ENCODE results near the gene MCM8. TPM values are rescaled to one million over a fixed set of nuclear protein-coding genes. Genes with fewer than 3 reads are reported as not detected.

MCM8 gene
- total and polyA plus RNA-seq, 2 experiments from 2014 or later, result 10.6 to 30.4 TPM

GRCh38 chr20:5969348-5969935 lies 19.0 kb downstream of the MCM8 start:
- ATAC-seq, result peak; percentile 98

More at GRCh38 chr20:5969348-5969935, 19.0 kb downstream of the MCM8 start:
- Mint-ChIP-seq H3K27me3 (ENCODE audit: insufficient read depth, low read depth, poor library complexity) (peaks cover 46% of the 10 kb centered on the region), H3K36me3 (ENCODE audit: low read depth) (peaks cover 90% of the 10 kb centered on the region), H3K27ac (no peak overlapping the region), H3K4me3 (no peak overlapping the region), H3K4me1 (peaks cover 15% of the 10 kb centered on the region), H3K9me3 (no peaks in the 10 kb centered on the region)
- no peak overlapping the region for H2AFZ ChIP-seq
- no peak overlapping the region for H3K4me3 ChIP-seq
- DNase-seq (ENCODE audit: low spot score), result peak; percentile 97
- no peaks in the 10 kb centered on the region for H3K9me2 ChIP-seq (ENCODE audit: insufficient read depth)
- TF ChIP-seq NANOG (IDR thresholded peaks at IDR 0.05; ENCODE audit: borderline replicate concordance) (peak; percentile 71; the same call in 1 of the 2 replicates), STAT1 (IDR thresholded peaks at IDR 0.05; ENCODE audit: unreplicated experiment) (no peak), EZH2phosphoT487 (IDR thresholded peaks at IDR 0.05; ENCODE audit: unreplicated experiment) (no peak), CTCF (conservative IDR thresholded peaks at IDR 0.05; ENCODE audit: low read depth in 2 of 2) (no peak), ETS1 (IDR thresholded peaks at IDR 0.05) (no peak), ZNF114 (CRISPR knock-in tag; IDR thresholded peaks at IDR 0.05) (no peak), EZH2 (IDR thresholded peaks at IDR 0.05; ENCODE audit: low read depth, unreplicated experiment) (no peak), POLR2AphosphoS5 (IDR thresholded peaks at IDR 0.05; ENCODE audit: low read depth) (peak; percentile 66), REST (IDR thresholded peaks at IDR 0.05; ENCODE audit: unreplicated experiment) (no peak), JUNB (IDR thresholded peaks at IDR 0.05; ENCODE audit: unreplicated experiment) (no peak), CREB1 (CRISPR knock-in tag; IDR thresholded peaks at IDR 0.05; ENCODE audit: low read depth) (0 out of 2 replicates have a peak, but pooled peaks have one; percentile 46), ZNF331 (CRISPR knock-in tag; IDR thresholded peaks at IDR 0.05; ENCODE audit: low read depth) (no peak), ZNF462 (CRISPR knock-in tag; IDR thresholded peaks at IDR 0.05) (no peak)
- peaks cover 48% of the 10 kb centered on the region for H3K27me3 ChIP-seq (ENCODE audit: insufficient read depth)
- H3F3A ChIP-seq (replicated peaks; ENCODE audit: low read depth), result no peaks in the 10 kb centered on the region
- no peak overlapping the region for H3K27ac ChIP-seq (ENCODE audit: low read depth)
- H4K20me1 ChIP-seq (replicated peaks; ENCODE audit: insufficient read depth), result peaks cover 59% of the 10 kb centered on the region
- no peak overlapping the region for H3K4me2 ChIP-seq
- peaks cover 24% of the 10 kb centered on the region for H3K36me3 ChIP-seq (ENCODE audit: insufficient read depth)
- no peaks in the 10 kb centered on the region; the same call in 1 of the 2 replicates for H3K79me2 ChIP-seq (replicated peaks; ENCODE audit: insufficient read depth)
- H3K4me1 ChIP-seq (ENCODE audit: insufficient read depth), result peaks cover 4% of the 10 kb centered on the region; the same call in 1 of the 2 replicates

Measured in GM23338 (cell line).